Duodenal mucosa (tissue), 2 donors: Measurements from ENCODE around the gene ARCN1.

Experiments
- H3K27ac ChIP-seq: one replicate; pipeline ENCODE4 v1.7.0; 2013; ENCODE audit warnings: low read depth, low read length
- H3K27me3 ChIP-seq, 2 donors: one replicate each; pipeline ENCODE4 v1.7.0; 2013; ENCODE audit warnings: low read length in 2 of 2, control low read depth in 1 of 2; ENCODE audit not compliant: insufficient read depth in 2 of 2, control insufficient read depth in 1 of 2
- H3K36me3 ChIP-seq, 2 donors: one replicate each; pipeline ENCODE4 v1.7.0; 2013; ENCODE audit warnings: low read length in 2 of 2, control low read depth in 1 of 2; ENCODE audit not compliant: insufficient read depth in 2 of 2, control insufficient read depth in 1 of 2
- H3K4me1 ChIP-seq, 2 donors: one replicate each; pipeline ENCODE4 v1.7.0; 2013; ENCODE audit warnings: low read length in 2 of 2, control low read depth in 1 of 2; ENCODE audit not compliant: insufficient read depth in 2 of 2, control insufficient read depth in 1 of 2
- H3K4me3 ChIP-seq, 2 donors: one replicate each; pipeline ENCODE4 v1.7.0; 2013; ENCODE audit warnings: low read length in 2 of 2, low read depth in 1 of 2
- H3K9ac ChIP-seq, 2 donors: one replicate each; pipeline ENCODE4 v1.7.0; 2013; ENCODE audit warnings: low read length in 2 of 2, low read depth in 1 of 2
- H3K9me3 ChIP-seq, 2 donors: one replicate each; pipeline ENCODE4 v1.7.0; 2013; ENCODE audit warnings: low read length in 2 of 2, control low read depth in 1 of 2; ENCODE audit not compliant: control insufficient read depth in 1 of 2

ARCN1 gene

GRCh38 chr11:118628031-118628430, 55.8 kb downstream of the ARCN1 start:
- H3K4me1 ChIP-seq = peaks cover 42 to 49% of the 10 kb centered on the region in 2 donors
- H3K9ac ChIP-seq = no peak overlapping the region
- no peaks in the 10 kb centered on the region for H3K27me3 ChIP-seq
- H3K9me3 ChIP-seq = no peaks in the 10 kb centered on the region
- H3K4me3 ChIP-seq = no peak overlapping the region
- no peak overlapping the region for H3K27ac ChIP-seq
- H3K36me3 ChIP-seq = peaks cover 0 to 9% of the 10 kb centered on the region in 2 donors

- Histone ChIP-seq H3K4me1 (peaks cover 41 to 53% of the 10 kb centered on the region in 2 donors), H3K36me3 (peaks cover 0 to 9% of the 10 kb centered on the region in 2 donors), H3K9ac (no peak overlapping the region), H3K27ac (no peak overlapping the region), H3K4me3 (no peak overlapping the region), H3K9me3 (no peaks in the 10 kb centered on the region), H3K27me3 (no peaks in the 10 kb centered on the region)
These were observed 56.2 kb downstream of the ARCN1 start for GRCh38 chr11:118628432-118628831.

GRCh38 chr11:118628861-118629549, 56.8 kb downstream of the ARCN1 start:
- H3K4me3 ChIP-seq = no peak overlapping the region
- H3K27me3 ChIP-seq = no peaks in the 10 kb centered on the region
- no peaks in the 10 kb centered on the region for H3K9me3 ChIP-seq
- peaks cover 46 to 59% of the 10 kb centered on the region in 2 donors for H3K4me1 ChIP-seq
- peaks cover 0 to 9% of the 10 kb centered on the region in 2 donors for H3K36me3 ChIP-seq
- no peak overlapping the region for H3K27ac ChIP-seq
- no peak overlapping the region for H3K9ac ChIP-seq

GRCh38 chr11:118629761-118630661, 57.8 kb downstream of the ARCN1 start:
- H3K27ac ChIP-seq = no peak overlapping the region
- H3K4me1 ChIP-seq = peaks cover 50 to 63% of the 10 kb centered on the region in 2 donors
- peak overlapping the region; percentile 49 to 58 for H3K9ac ChIP-seq

GRCh38 chr11:118631142-118631909, 59.1 kb downstream of the ARCN1 start:
- Histone ChIP-seq H3K9ac (peak overlapping the region in 1 of 2 donors; percentile 49), H3K27ac (no peak overlapping the region), H3K27me3 (no peaks in the 10 kb centered on the region), H3K4me3 (peak overlapping the region in 1 of 2 donors; percentile 73), H3K4me1 (peaks cover 55 to 62% of the 10 kb centered on the region in 2 donors), H3K9me3 (no peaks in the 10 kb centered on the region), H3K36me3 (peaks cover 0 to 7% of the 10 kb centered on the region in 2 donors)

More at GRCh38 chr11:118629761-118630661, 57.8 kb downstream of the ARCN1 start:
- Histone ChIP-seq H3K9me3 (no peaks in the 10 kb centered on the region), H3K36me3 (peaks cover 0 to 8% of the 10 kb centered on the region in 2 donors), H3K4me3 (peak overlapping the region; percentile 53 to 73), H3K27me3 (no peaks in the 10 kb centered on the region)

GRCh38 chr11:118632577-118633318, 60.5 kb downstream of the ARCN1 start:
- Histone ChIP-seq H3K4me1 (peaks cover 55 to 62% of the 10 kb centered on the region in 2 donors), H3K9me3 (no peaks in the 10 kb centered on the region), H3K27ac (no peak overlapping the region), H3K36me3 (peaks cover 5 to 11% of the 10 kb centered on the region in 2 donors), H3K27me3 (no peaks in the 10 kb centered on the region), H3K9ac (no peak overlapping the region), H3K4me3 (no peak overlapping the region)

GRCh38 chr11:118633319-118633690, 61.1 kb downstream of the ARCN1 start:
- no peak overlapping the region for H3K9ac ChIP-seq
- no peak overlapping the region for H3K4me3 ChIP-seq
- no peak overlapping the region for H3K27ac ChIP-seq
- H3K9me3 ChIP-seq = no peaks in the 10 kb centered on the region
- H3K36me3 ChIP-seq = peaks cover 5 to 9% of the 10 kb centered on the region in 2 donors
- peaks cover 55 to 62% of the 10 kb centered on the region in 2 donors for H3K4me1 ChIP-seq
- no peaks in the 10 kb centered on the region for H3K27me3 ChIP-seq

GRCh38 chr11:118633979-118634378, 61.8 kb downstream of the ARCN1 start:
- Histone ChIP-seq H3K4me3 (no peak overlapping the region), H3K36me3 (peaks cover 5 to 9% of the 10 kb centered on the region in 2 donors), H3K27me3 (no peaks in the 10 kb centered on the region), H3K9ac (peak overlapping the region in 1 of 2 donors; percentile 33), H3K4me1 (peaks cover 53 to 62% of the 10 kb centered on the region in 2 donors), H3K27ac (no peak overlapping the region), H3K9me3 (no peaks in the 10 kb centered on the region)

GRCh38 chr11:118634431-118635236, 62.4 kb downstream of the ARCN1 start:
- H3K9me3 ChIP-seq = no peaks in the 10 kb centered on the region
- peak overlapping the region; percentile 48 to 51 for H3K4me3 ChIP-seq
- no peak overlapping the region for H3K27ac ChIP-seq
- peaks cover 50 to 55% of the 10 kb centered on the region in 2 donors for H3K4me1 ChIP-seq
- H3K27me3 ChIP-seq = no peaks in the 10 kb centered on the region
- H3K9ac ChIP-seq = peak overlapping the region; percentile 12 to 33
- peaks cover 5 to 9% of the 10 kb centered on the region in 2 donors for H3K36me3 ChIP-seq
